SK-N-SH (cell line): ENCODE results near the gene GNAI3. TPM values are rescaled to one million over a fixed set of nuclear protein-coding genes. Genes with fewer than 3 reads are reported as not detected.

ENCODE experiments used
- CTCF ChIA-PET: fragments of 300-600, 350-600 bp; formaldehyde crosslinking; extraction: SDS; loops from one replicate; lab custom pipeline; 2021; lab: Yijun Ruan, JAX
- POLR2A ChIA-PET: fragments of 350-600 bp; sonication (Branson Sonifier 250); formaldehyde crosslinking; extraction: SDS; loops from one replicate; lab custom pipeline; 2020; ENCODE audit warnings: antibody characterized with exemption, inconsistent platforms; lab: Yijun Ruan, JAX
- DNase-seq: peaks from one replicate; pipeline ENCODE4 v3.0.0; 2012
- H2AFZ ChIP-seq: fragments of 200-600 bp; sonication (generic); 2 replicates; pipeline ENCODE4 v1.8.1; 2016; ENCODE audit warnings: antibody characterized with exemption, mild to moderate bottlenecking, low read depth
- H3F3A ChIP-seq: fragments of 200-600 bp; sonication (generic); replicated peaks from 2 replicates; pipeline ENCODE3; 2016; ENCODE audit warnings: antibody characterized with exemption, mild to moderate bottlenecking; ENCODE audit not compliant: insufficient read depth
- H3K27ac ChIP-seq, 2 experiments: fragments of 200-500 bp in 1 of 2; fragments of 200-600 bp in 1 of 2; sonication (Bioruptor generic) in 1 of 2; sonication (generic), shearing (Covaris generic) in 1 of 2; 2 replicates each; pipeline versions ENCODE4 v1.5.1 to v1.6.1; 2014 to 2016; ENCODE audit warnings: low read depth in 2 of 2, inconsistent platforms in 1 of 2, low read length in 1 of 2, mild to moderate bottlenecking in 1 of 2, mixed read lengths in 1 of 2
- H3K27me3 ChIP-seq: fragments of 200-600 bp; sonication (generic), shearing (Covaris generic); 2 replicates; pipeline ENCODE4 v1.6.1; 2016; ENCODE audit warnings: mixed run types; ENCODE audit not compliant: insufficient read depth
- H3K36me3 ChIP-seq, 2 experiments: fragments of 200-500 bp in 1 of 2; fragments of 200-600 bp in 1 of 2; sonication (Bioruptor generic) in 1 of 2; sonication (generic) in 1 of 2; replicated peaks in 1 of 2; 2 replicates each; pipeline versions ENCODE3 to v1.5.1; 2014 to 2016; ENCODE audit warnings: low read length in 1 of 2, mild to moderate bottlenecking in 1 of 2; ENCODE audit not compliant: insufficient read depth in 2 of 2, control insufficient read depth in 1 of 2
- H3K4me1 ChIP-seq, 2 experiments: fragments of 200-500 bp in 1 of 2; fragments of 200-600 bp in 1 of 2; sonication (Bioruptor generic) in 1 of 2; sonication (generic), shearing (Covaris generic) in 1 of 2; 2 replicates each; pipeline versions ENCODE4 v1.5.1 to v1.6.1; 2014 to 2016; ENCODE audit warnings: low read depth in 1 of 2, low read length in 1 of 2, mixed run types in 1 of 2; ENCODE audit not compliant: insufficient read depth in 2 of 2, control insufficient read depth in 1 of 2
- H3K4me2 ChIP-seq: fragments of 200-600 bp; sonication (generic), shearing (Covaris generic); 2 replicates; pipeline ENCODE4 v1.6.1; 2017; ENCODE audit warnings: mixed run types
- H3K4me3 ChIP-seq, 2 experiments: fragments of 200-500 bp in 1 of 2; fragments of 200-600 bp in 1 of 2; sonication (Bioruptor generic) in 1 of 2; sonication (generic), shearing (Covaris generic) in 1 of 2; 2 replicates each; pipeline versions ENCODE4 v1.5.1 to v1.8.1; 2014 to 2016; ENCODE audit warnings: low read depth in 2 of 2, inconsistent platforms in 1 of 2, low read length in 1 of 2, mild to moderate bottlenecking in 1 of 2, mixed read lengths in 1 of 2, moderate library complexity in 1 of 2
- H3K79me2 ChIP-seq: fragments of 200-600 bp; sonication (generic); 2 replicates; pipeline ENCODE4 v1.8.1; 2017; ENCODE audit warnings: mild to moderate bottlenecking; ENCODE audit not compliant: insufficient read depth
- H3K9ac ChIP-seq: fragments of 200-600 bp; sonication (generic); 2 replicates; pipeline ENCODE4 v1.6.1; 2017; ENCODE audit warnings: mixed run types
- H3K9me2 ChIP-seq: fragments of 200-600 bp; sonication (generic); 2 replicates; pipeline ENCODE4 v1.6.1; 2017; ENCODE audit warnings: mixed run types
- H3K9me3 ChIP-seq: fragments of 200-600 bp; sonication (generic); 2 replicates; pipeline ENCODE4 v1.6.1; 2017; ENCODE audit warnings: mixed run types, mild to moderate bottlenecking, moderate library complexity
- H4K20me1 ChIP-seq: fragments of 200-600 bp; sonication (generic); 2 replicates; pipeline ENCODE4 v1.6.1; 2017; ENCODE audit warnings: mild to moderate bottlenecking, mixed run types; ENCODE audit not compliant: insufficient read depth
- CHD2 ChIP-seq: fragments of 150-350 bp; IDR thresholded peaks from 2 replicates; pipeline ENCODE4 v1.6.1; 2018; ENCODE audit warnings: low read length; ENCODE audit not compliant: partially characterized antibody
- CTCF ChIP-seq: fragments of 200-600 bp; sonication (generic); IDR thresholded peaks from 2 replicates; pipeline ENCODE4 v1.6.1; 2017; ENCODE audit warnings: antibody characterized with exemption, mild to moderate bottlenecking, moderate library complexity
- ELF1 ChIP-seq: IDR thresholded peaks from 2 replicates; pipeline ENCODE4 v1.4.0; 2012
- EZH2phosphoT487 ChIP-seq: fragments of 200-600 bp; sonication (generic); IDR thresholded peaks from 2 replicates; pipeline ENCODE4 v1.6.1; 2017; ENCODE audit warnings: low read depth, mixed run types, mild to moderate bottlenecking, antibody characterized with exemption, moderate library complexity, borderline replicate concordance
- FOSL2 ChIP-seq: IDR thresholded peaks from 2 replicates; pipeline ENCODE4 v1.4.0; 2012; ENCODE audit warnings: low read depth, mild to moderate bottlenecking, moderate library complexity, borderline replicate concordance
- GABPA ChIP-seq: IDR thresholded peaks from 2 replicates; pipeline ENCODE4 v1.4.0; 2012; ENCODE audit warnings: low read depth, mild to moderate bottlenecking
- GATA2 ChIP-seq: sonication (generic); formaldehyde crosslinking; IDR thresholded peaks from 2 replicates; pipeline ENCODE4 v1.5.0; 2020; ENCODE audit warnings: mild to moderate bottlenecking, missing genetic modification reagents
- IRF3 ChIP-seq: fragments of 150-350 bp; IDR thresholded peaks from 2 replicates; pipeline ENCODE4 v1.6.1; 2016; ENCODE audit warnings: mild to moderate bottlenecking, low read depth, low read length
- JUND ChIP-seq: IDR thresholded peaks from 2 replicates; pipeline ENCODE4 v1.4.0; 2012
- MAX ChIP-seq: IDR thresholded peaks from 2 replicates; pipeline ENCODE4 v1.4.0; 2012; ENCODE audit warnings: low read depth
- NFIC ChIP-seq: IDR thresholded peaks from 2 replicates; pipeline ENCODE4 v1.4.0; 2012; ENCODE audit warnings: borderline replicate concordance
- NRF1 ChIP-seq: IDR thresholded peaks from 2 replicates; pipeline ENCODE4 v1.6.1; 2012; ENCODE audit warnings: low read depth, mild to moderate bottlenecking, low read length
- PBX3 ChIP-seq: IDR thresholded peaks from 2 replicates; pipeline ENCODE4; 2012
- RAD21 ChIP-seq: IDR thresholded peaks from 2 replicates; pipeline ENCODE4 v1.6.1; 2012; ENCODE audit warnings: mild to moderate bottlenecking, low read length
- REST ChIP-seq: IDR thresholded peaks from 2 replicates; pipeline ENCODE4 v1.6.1; 2012; ENCODE audit warnings: mild to moderate bottlenecking, low read depth, low read length, moderate library complexity
- SMC3 ChIP-seq: IDR thresholded peaks from 2 replicates; pipeline ENCODE4 v1.6.1; 2012; ENCODE audit warnings: low read depth, low read length, improper control_type of control experiment
- TAF1 ChIP-seq: IDR thresholded peaks from 2 replicates; pipeline ENCODE4 v1.6.1; 2012; ENCODE audit warnings: low read depth, mild to moderate bottlenecking, low read length, moderate library complexity, borderline replicate concordance
- TEAD4 ChIP-seq: IDR thresholded peaks from 2 replicates; pipeline ENCODE4 v1.4.0; 2012; ENCODE audit warnings: mild to moderate bottlenecking, borderline replicate concordance; ENCODE audit not compliant: insufficient read depth
- USF2 ChIP-seq: fragments of 150-350 bp; IDR thresholded peaks from 2 replicates; pipeline ENCODE4 v1.6.1; 2017; ENCODE audit warnings: antibody characterized with exemption, low read length, low read depth, borderline replicate concordance
- YY1 ChIP-seq: IDR thresholded peaks from 2 replicates; pipeline ENCODE4 v1.4.0; 2012; ENCODE audit warnings: low read depth, mild to moderate bottlenecking
- WGBS: methylation state at CpG from one replicate; pipeline ENCODE4 v1.1.6; 2017; ENCODE audit warnings: low lambda C conversion rate; 5-methylcytosine and 5-hydroxymethylcytosine counted together
- polyA plus RNA-seq, 3 experiments: library from polyadenylated mRNA; depleted of rRNA; stranded (reverse); fragments of >200 nt; gene quantifications; 2 replicates each; pipeline ENCODE4 v1.2.3, GENCODE V29; 2012

GNAI3 gene
- polyA plus RNA-seq, 1 of the 3 experiments (the other 2 are of a cell fraction), result 4.0 TPM

GRCh38 chr1:109539676-109540075 is 8.7 kb upstream of the GNAI3 start, which contains the start of gene GPR61:
GPR61 (plus strand) TSS chr1:109539872; CDS start chr1:109543023, 3,151 bp downstream.
- CTCF ChIA-PET, result interaction anchor here (1.2 to 26.3 kb wide), 5 partner anchors 39 to 445 kb away, joined by 4 to 1710 read pairs (median 12); partner anchors contain the start of genes AHCYL1, AMIGO1, ATXN7L2 and CYB561D1
- POLR2A ChIA-PET, result no interaction called here
- H3K4me1 ChIP-seq, result peaks cover 0 to 25% of the 10 kb centered on the region in 2 experiments; a peak in 1 of 4 replicates
- no peak within 1 kb of the TSS for H3K4me2 ChIP-seq
- H4K20me1 ChIP-seq, result no peaks in the 10 kb centered on the region
- no peaks in the 10 kb centered on the region for H3F3A ChIP-seq
- no peak within 1 kb of the TSS for H3K9ac ChIP-seq
- no peak within 1 kb of the TSS for H2AFZ ChIP-seq
- TF ChIP-seq SMC3 (no peak), NFIC (no peak), RAD21 (no peak), EZH2phosphoT487 (no peak), NRF1 (no peak), JUND (no peak), CTCF (no peak), MAX (no peak), IRF3 (no peak), YY1 (no peak), GABPA (no peak), USF2 (no peak)
- 80% methylated on average over 2 of the region's 7 CpGs for WGBS
- no peak within 1 kb of the TSS for H3K27ac ChIP-seq
- H3K4me3 ChIP-seq, result no peak within 1 kb of the TSS
- no peak for DNase-seq
- H3K9me3 ChIP-seq, result no peaks in the 10 kb centered on the region
- no peaks in the 10 kb centered on the region for H3K36me3 ChIP-seq
- no peaks in the 10 kb centered on the region for H3K27me3 ChIP-seq
- no peaks in the 10 kb centered on the region for H3K9me2 ChIP-seq
- no peaks in the 10 kb centered on the region for H3K79me2 ChIP-seq

- Histone ChIP-seq H3K36me3 (no peaks in the 10 kb centered on the region), H3K4me2 (no peak overlapping the region), H3K79me2 (no peaks in the 10 kb centered on the region), H3F3A (no peaks in the 10 kb centered on the region), H3K9ac (no peak overlapping the region), H3K4me1 (peaks cover 0 to 14% of the 10 kb centered on the region in 2 experiments; a peak in 1 of 4 replicates), H3K9me2 (no peaks in the 10 kb centered on the region), H4K20me1 (no peaks in the 10 kb centered on the region), H3K9me3 (no peaks in the 10 kb centered on the region), H3K27ac (no peak overlapping the region), H3K27me3 (no peaks in the 10 kb centered on the region), H3K4me3 (no peak overlapping the region), H2AFZ (no peak overlapping the region)
- 78% methylated on average over 3 of the region's 3 CpGs for WGBS
- POLR2A ChIA-PET, result interaction anchor here (0.9 kb wide), 1 partner anchor 8 kb away, joined by 3 read pairs; no protein-coding TSS in a partner anchor
- DNase-seq, result no peak
- CTCF ChIA-PET, result interaction anchor here (0.7 to 26.3 kb wide), 10 partner anchors 7 to 445 kb away, joined by 3 to 1710 read pairs (median 10); partner anchors contain the start of genes AHCYL1, AMIGO1, ATXN7L2 and CYB561D1
- no peak for TF ChIP-seq GATA2
- no peak for TF ChIP-seq PBX3
- TF ChIP-seq CHD2, result no peak
- no peak for TF ChIP-seq TAF1
- TF ChIP-seq REST, result no peak
- no peak for TF ChIP-seq ELF1
- no peak for TF ChIP-seq FOSL2
- TF ChIP-seq GABPA, result no peak
- no peak for TF ChIP-seq EZH2phosphoT487
- no peak for TF ChIP-seq TEAD4
Measured at GRCh38 chr1:109541102-109541501, 7.3 kb upstream of the GNAI3 start.
